Tibial nerve (tissue), 4 donors: ENCODE measurements around the gene EARS2. TPM values are rescaled to one million over a fixed set of nuclear protein-coding genes. Genes with fewer than 3 reads are reported as not detected.

Experiments
- DNase-seq, 2 donors: peaks; one replicate each; pipeline ENCODE4 v3.0.0-alpha.2; 2019; ENCODE audit warnings: low spot score in 2 of 2
- H3K27ac ChIP-seq, 4 donors: fragments of 200-600 bp; sonication (generic) in 3 of 4; one replicate each; pipeline ENCODE4 v1.5.1; 2017 to 2019; ENCODE audit warnings: mild to moderate bottlenecking in 1 of 4
- H3K27me3 ChIP-seq, 2 donors: fragments of 200-600 bp; sonication (generic) in 1 of 2; one replicate each; pipeline versions ENCODE4 v1.5.1 to v1.6.0; 2017 to 2019
- H3K36me3 ChIP-seq, 3 donors: fragments of 200-600 bp; sonication (generic); one replicate each; pipeline ENCODE4 v1.5.1; 2018 to 2019
- H3K4me1 ChIP-seq, 4 donors: fragments of 200-600 bp; sonication (generic) in 3 of 4; one replicate each; pipeline ENCODE4 v1.5.1; 2017 to 2019
- H3K4me3 ChIP-seq, 4 donors: fragments of 200-600 bp; sonication (generic) in 3 of 4; one replicate each; pipeline ENCODE4 v1.5.1; 2017 to 2019; ENCODE audit warnings: mild to moderate bottlenecking in 1 of 4, moderate library complexity in 1 of 4
- H3K9me3 ChIP-seq, 4 donors: fragments of 200-600 bp; sonication (generic) in 3 of 4; one replicate each; pipeline ENCODE4 v1.5.1; 2017 to 2019
- CTCF ChIP-seq, 5 experiments: fragments of 200-600 bp in 3 of 5; fragments of 450-650 bp in 2 of 5; sonication (generic) in 3 of 5; IDR thresholded peaks; one replicate each; pipeline ENCODE4 v1.5.1; 2016 to 2019; ENCODE audit warnings: antibody characterized with exemption in 5 of 5, mild to moderate bottlenecking in 3 of 5, moderate library complexity in 2 of 5
- EP300 ChIP-seq, 2 donors: sonication (generic); formaldehyde crosslinking; IDR thresholded peaks; one replicate each; pipeline ENCODE4 v1.6.1; 2017; ENCODE audit warnings: antibody characterized with exemption in 2 of 2, mild to moderate bottlenecking in 1 of 2
- POLR2A ChIP-seq, 2 donors: fragments of 450-650 bp; IDR thresholded peaks; one replicate each; pipeline ENCODE4 v1.6.1; 2017; ENCODE audit warnings: antibody characterized with exemption in 2 of 2, mild to moderate bottlenecking in 2 of 2, moderate library complexity in 2 of 2
- WGBS, 2 donors: methylation state at CpG; one replicate each; pipeline ENCODE4 v1.1.5; 2018; 5-methylcytosine and 5-hydroxymethylcytosine counted together
- total RNA-seq, 4 donors: library from RNA; depleted of rRNA; stranded (reverse); fragments of >200 nt; gene quantifications; one replicate each; pipeline ENCODE4 v1.1.0, GENCODE V29; 2016

The EARS2 gene
- total RNA-seq, 4 donors from 2014 or later = 42.2 to 70.7 (median 57.1) TPM

DNA sequence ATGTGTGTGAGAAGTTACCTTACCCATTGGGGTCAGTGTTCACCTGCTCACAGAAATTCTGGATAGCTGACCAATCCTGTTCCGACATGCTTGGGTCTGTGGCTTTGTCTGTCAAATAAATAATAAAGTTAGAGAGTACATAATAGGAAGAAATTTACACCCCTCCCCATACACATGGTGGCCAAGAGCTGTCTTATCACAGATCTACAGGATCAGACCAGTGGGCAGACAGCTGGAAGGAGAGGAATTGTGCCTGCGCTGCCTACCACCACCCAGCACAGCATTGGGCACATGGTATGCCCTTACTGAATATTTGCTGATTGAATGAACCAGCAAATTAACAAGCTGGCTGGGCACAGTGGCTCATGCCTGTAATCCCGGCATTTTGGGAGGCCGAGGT is 61.5 kb downstream of the EARS2 start:
- H3K27me3 ChIP-seq = no peaks in the 10 kb centered on the region
- peaks cover 0 to 40% (median 12%) of the 10 kb centered on the region in 4 donors for H3K4me1 ChIP-seq
- no peak for DNase-seq
- no peaks in the 10 kb centered on the region for H3K9me3 ChIP-seq
- H3K27ac ChIP-seq = no peak overlapping the region
- 92 to 93% methylated on average over 4 of the region's 4 CpGs for WGBS, 2 donors
- no peak overlapping the region for H3K4me3 ChIP-seq
- peaks cover 0 to 62% (median 27%) of the 10 kb centered on the region in 3 donors for H3K36me3 ChIP-seq
- TF ChIP-seq CTCF (IDR thresholded peaks at IDR 0.05) = no peak
- TF ChIP-seq EP300 (IDR thresholded peaks at IDR 0.05) = no peak
- no peak for TF ChIP-seq POLR2A (IDR thresholded peaks at IDR 0.05)

DNA sequence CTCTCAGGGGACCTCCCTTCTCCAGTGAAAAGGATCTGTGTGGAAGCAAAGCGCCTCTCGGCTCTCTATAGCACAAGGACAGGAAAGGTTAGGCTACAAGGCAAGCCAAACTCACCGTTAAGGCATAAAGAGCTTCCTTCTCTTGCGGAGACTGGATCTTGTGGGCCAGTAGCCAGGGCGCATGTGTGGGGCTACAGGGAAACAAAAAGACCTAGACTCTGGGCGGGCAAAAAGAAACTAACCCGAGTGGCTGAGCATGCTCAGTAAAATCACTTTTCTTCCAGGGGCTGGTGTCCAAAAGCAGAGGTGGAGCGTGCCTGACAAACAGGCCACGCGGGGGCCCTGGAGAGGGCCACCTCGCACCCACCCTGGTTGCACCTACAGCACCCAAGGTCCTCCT is 63.0 kb downstream of the EARS2 start:
- H3K4me3 ChIP-seq = no peak overlapping the region

GRCh38 chr16:23491490-23492391 is 65.4 kb downstream of the EARS2 start:
- H3K27ac ChIP-seq = no peak overlapping the region
- 76 to 77% methylated on average over 14 of the region's 14 CpGs for WGBS, 2 donors
- no peaks in the 10 kb centered on the region for H3K27me3 ChIP-seq
- no peak for DNase-seq
- peaks cover 0 to 10% (median 0%) of the 10 kb centered on the region in 4 donors for H3K4me1 ChIP-seq
- H3K36me3 ChIP-seq = peaks cover 0 to 93% (median 53%) of the 10 kb centered on the region in 3 donors
- H3K4me3 ChIP-seq = no peak overlapping the region
- TF ChIP-seq POLR2A (IDR thresholded peaks at IDR 0.05) = no peak
- TF ChIP-seq EP300 (IDR thresholded peaks at IDR 0.05) = no peak
- TF ChIP-seq CTCF (IDR thresholded peaks at IDR 0.05) = no peak
- H3K9me3 ChIP-seq = no peaks in the 10 kb centered on the region

More for the DNA sequence above, 63.0 kb downstream of the EARS2 start:
- H3K36me3 ChIP-seq = peaks cover 0 to 69% (median 36%) of the 10 kb centered on the region in 3 donors
- H3K4me1 ChIP-seq = peaks cover 0 to 32% (median 6%) of the 10 kb centered on the region in 4 donors
- no peaks in the 10 kb centered on the region for H3K27me3 ChIP-seq
- 91% methylated on average over 11 of the region's 11 CpGs for whole genome bisulfite sequencing, 2 donors
- no peak for TF ChIP-seq POLR2A (IDR thresholded peaks at IDR 0.05)
- no peak for TF ChIP-seq CTCF (IDR thresholded peaks at IDR 0.05)
- TF ChIP-seq EP300 (IDR thresholded peaks at IDR 0.05) = no peak
- H3K27ac ChIP-seq = no peak overlapping the region
- DNase-seq = no peak
- H3K9me3 ChIP-seq = no peaks in the 10 kb centered on the region

DNA sequence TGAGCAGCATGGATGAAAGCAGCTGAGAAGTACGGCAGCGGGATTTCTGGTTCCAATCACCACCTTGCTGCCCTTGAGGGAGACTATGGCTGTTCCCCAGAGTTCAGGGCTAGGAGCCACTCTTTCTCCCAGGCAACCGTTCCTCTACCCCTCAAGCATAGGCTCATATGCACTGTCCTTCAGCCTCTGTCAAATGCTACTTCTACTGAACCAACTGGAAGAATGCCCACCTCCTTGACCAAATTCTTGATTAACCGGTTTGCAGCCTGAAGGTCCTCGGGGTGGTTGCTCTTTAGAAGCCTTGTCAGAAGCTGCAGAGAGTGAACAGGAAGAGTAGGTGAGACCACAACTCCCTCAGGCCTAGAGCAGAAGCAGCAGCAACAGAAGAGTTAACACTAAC is 70.7 kb downstream of the EARS2 start:
- Histone ChIP-seq H3K9me3 (no peaks in the 10 kb centered on the region), H3K27me3 (no peaks in the 10 kb centered on the region), H3K27ac (no peak overlapping the region), H3K4me1 (no peaks in the 10 kb centered on the region), H3K36me3 (peaks cover 4 to 98% (median 63%) of the 10 kb centered on the region in 3 donors), H3K4me3 (no peak overlapping the region)
- TF ChIP-seq EP300 (IDR thresholded peaks at IDR 0.05) (no peak), CTCF (IDR thresholded peaks at IDR 0.05) (no peak), POLR2A (IDR thresholded peaks at IDR 0.05) (no peak)
- DNase-seq = no peak
- WGBS, 2 donors = 91 to 96% methylated on average over 5 of the region's 5 CpGs

GRCh38 chr16:23485841-23486240 is 71.3 kb downstream of the EARS2 start:
- DNase-seq = no peak
- Histone ChIP-seq H3K36me3 (peaks cover 4 to 98% (median 66%) of the 10 kb centered on the region in 3 donors), H3K4me3 (no peak overlapping the region), H3K4me1 (no peaks in the 10 kb centered on the region), H3K27me3 (no peaks in the 10 kb centered on the region), H3K9me3 (no peaks in the 10 kb centered on the region), H3K27ac (no peak overlapping the region)
- 98 to 99% methylated on average over 8 of the region's 8 CpGs for WGBS, 2 donors
- no peak for TF ChIP-seq EP300 (IDR thresholded peaks at IDR 0.05)
- TF ChIP-seq CTCF (IDR thresholded peaks at IDR 0.05) = no peak
- TF ChIP-seq POLR2A (IDR thresholded peaks at IDR 0.05) = no peak
